Measurements from ENCODE around the gene CLCNKB. TPM values are rescaled to one million over a fixed set of nuclear protein-coding genes. Genes with fewer than 3 reads are reported as not detected.

Gene CLCNKB
- total and polyA plus RNA-seq, 2 of the 13 experiments (the other 11 are each of a cell fraction or from before 2014, with no cell fraction given): 0.04 TPM; not detected in 1

- 0 out of 2 replicates have a peak, but pooled peaks have one; percentile 27 for TF ChIP-seq ZSCAN21 (CRISPR knock-in tag; IDR thresholded peaks at IDR 0.05; ENCODE audit: borderline replicate concordance)
- TF ChIP-seq ZNF607 (CRISPR knock-in tag; IDR thresholded peaks at IDR 0.05; ENCODE audit: borderline replicate concordance): no peak
- TF ChIP-seq ZNF768 (CRISPR knock-in tag; IDR thresholded peaks at IDR 0.05): 0 out of 2 replicates have a peak, but pooled peaks have one; percentile 21
- TF ChIP-seq ZNF709 (CRISPR knock-in tag; IDR thresholded peaks at IDR 0.05): no peak
- no peak for TF ChIP-seq U2AF2 (IDR thresholded peaks at IDR 0.05; ENCODE audit: low read depth, low read length)
- TF ChIP-seq MAX (IDR thresholded peaks at IDR 0.05): peak; percentile 82
- peak; percentile 22; the same call in 1 of the 2 replicates for TF ChIP-seq DRAP1 (CRISPR knock-in tag; IDR thresholded peaks at IDR 0.05)
- TF ChIP-seq ZNF546 (CRISPR knock-in tag; conservative IDR thresholded peaks at IDR 0.05): no peak
- TF ChIP-seq HNRNPL (IDR thresholded peaks at IDR 0.05; ENCODE audit: low read depth, low read length): peak; percentile 91
- 0 out of 2 replicates have a peak, but pooled peaks have one; percentile 20 for TF ChIP-seq HIC2 (CRISPR knock-in tag; IDR thresholded peaks at IDR 0.05; ENCODE audit: low read depth)
- TF ChIP-seq YY1 (IDR thresholded peaks at IDR 0.05; ENCODE audit: insufficient read depth, insufficient replicate concordance, low read depth, low read length): peak; percentile 14
- TF ChIP-seq RXRB (CRISPR knock-in tag; IDR thresholded peaks at IDR 0.05; ENCODE audit: borderline replicate concordance): 0 out of 2 replicates have a peak, but pooled peaks have one; percentile 12
- 0 out of 2 replicates have a peak, but pooled peaks have one; percentile 19 for TF ChIP-seq ARID4A (CRISPR knock-in tag; IDR thresholded peaks at IDR 0.05; ENCODE audit: borderline replicate concordance)
- TF ChIP-seq PAXIP1 (CRISPR knock-in tag; conservative IDR thresholded peaks at IDR 0.05): 0 out of 2 replicates have a peak, but pooled peaks have one; percentile 14
- 0 out of 2 replicates have a peak, but pooled peaks have one; percentile 40 for TF ChIP-seq KLF9 (CRISPR knock-in tag; IDR thresholded peaks at IDR 0.05; ENCODE audit: low read depth)
- TF ChIP-seq ZFX (CRISPR knock-in tag; IDR thresholded peaks at IDR 0.05; ENCODE audit: low read depth): peak; percentile 76
- TF ChIP-seq ZNF34 (CRISPR knock-in tag; IDR thresholded peaks at IDR 0.05; ENCODE audit: borderline replicate concordance): no peak
Measured at GRCh38 chr1:16014509-16015482, 28.8 kb upstream of the CLCNKB start (continued).

Measured in HepG2 (cell line).